GM13977 (cell line): ENCODE results near the gene USP13.

Experiments
- DNase-seq: peaks from one replicate; pipeline ENCODE4 v3.0.0; 2012; ENCODE audit warnings: low spot score
- CTCF ChIP-seq: IDR thresholded peaks from 2 replicates; pipeline ENCODE4 v1.5.1; 2012; ENCODE audit warnings: mild to moderate bottlenecking, control low read depth; ENCODE audit not compliant: insufficient read depth; ENCODE audit errors: extremely low read depth, missing control alignments
- in situ Hi-C: fragments of 300-500 bp; cut with MboI; formaldehyde crosslinking; loops from one replicate; pipeline ENCODE4 v1.12.0; 2022; ENCODE audit warnings: low sequenced_read_pairs, low pct_unique_long_range_greater_than_20kb, mixed read lengths, inconsistent platforms; ENCODE audit not compliant: unreplicated experiment

USP13 gene

GRCh38 chr3:179702271-179702947 lies 49.6 kb downstream of the USP13 start:
- TF ChIP-seq CTCF, result no peak
- no peak for DNase-seq
- in situ Hi-C loops, result no loop called here

GRCh38 chr3:179703816-179704215 lies 51.0 kb downstream of the USP13 start:
- in situ Hi-C loops, result no loop called here
- DNase-seq, result no peak
- no peak for TF ChIP-seq CTCF

- TF ChIP-seq CTCF, result no peak
- no peak for DNase-seq
- in situ Hi-C loops, result no loop called here
Observed at GRCh38 chr3:179706233-179706632, 53.4 kb downstream of the USP13 start.

- DNase-seq, result no peak
- no peak for TF ChIP-seq CTCF
- in situ Hi-C loops, result no loop called here
Observed at GRCh38 chr3:179710079-179710478, 57.2 kb downstream of the USP13 start.

- no peak for DNase-seq
- no peak for TF ChIP-seq CTCF
- in situ Hi-C loops, result no loop called here
Observed at GRCh38 chr3:179713643-179714090, 60.8 kb downstream of the USP13 start.

- DNase-seq, result no peak
- TF ChIP-seq CTCF, result no peak
- in situ Hi-C loops, result no loop called here
Observed at GRCh38 chr3:179715582-179715981, 62.7 kb downstream of the USP13 start.

- no peak for DNase-seq
- no peak for TF ChIP-seq CTCF
- in situ Hi-C loops, result no loop called here
Observed at GRCh38 chr3:179716226-179716625, 63.4 kb downstream of the USP13 start.
